Loucy (cell line): ENCODE results near the gene EXOC2.
"Not testable (repeated sequence)": the region's sequence is repeated elsewhere in the genome, so short reads cannot be mapped to it uniquely, and the experiment has no call there.

ENCODE experiments used
- H2AFZ ChIP-seq: fragments of 200-600 bp; sonication (generic); 2 replicates; pipeline ENCODE4 v1.6.0; 2016; ENCODE audit warnings: antibody characterized with exemption, mild to moderate bottlenecking, low read length, moderate library complexity
- H3F3A ChIP-seq: fragments of 200-600 bp; 2 replicates; pipeline ENCODE4 v1.6.0; 2016; ENCODE audit warnings: antibody characterized with exemption, low read depth, mild to moderate bottlenecking
- H3K27me3 ChIP-seq: fragments of 200-600 bp; sonication (generic); 2 replicates; pipeline ENCODE4 v1.6.1; 2014; ENCODE audit warnings: low read length, mild to moderate bottlenecking; ENCODE audit not compliant: insufficient read depth, poor library complexity, severe bottlenecking
- H3K36me3 ChIP-seq: fragments of 200-600 bp; sonication (generic); 2 replicates; pipeline ENCODE4 v1.6.1; 2016; ENCODE audit warnings: low read length; ENCODE audit not compliant: insufficient read depth
- H3K4me1 ChIP-seq: fragments of 200-600 bp; sonication (generic); 2 replicates; pipeline ENCODE4 v1.5.1; 2014; ENCODE audit warnings: low read length, mild to moderate bottlenecking; ENCODE audit not compliant: insufficient read depth, poor library complexity, severe bottlenecking
- H3K4me2 ChIP-seq: fragments of 200-600 bp; sonication (generic); 2 replicates; pipeline ENCODE4 v1.6.0; 2014; ENCODE audit warnings: antibody characterized with exemption, low read length, low read depth, mild to moderate bottlenecking; ENCODE audit not compliant: poor library complexity, severe bottlenecking
- H3K4me3 ChIP-seq: fragments of 200-600 bp; sonication (generic); 2 replicates; pipeline ENCODE4 v1.5.1; 2014; ENCODE audit warnings: low read length, mild to moderate bottlenecking, mixed read lengths; ENCODE audit not compliant: poor library complexity, severe bottlenecking
- H3K79me2 ChIP-seq: fragments of 200-600 bp; sonication (generic); 2 replicates; pipeline ENCODE4 v1.6.1; 2014; ENCODE audit warnings: low read length; ENCODE audit not compliant: insufficient read depth
- H3K9ac ChIP-seq: fragments of 200-600 bp; sonication (generic); 2 replicates; pipeline ENCODE4 v1.6.0; 2014; ENCODE audit warnings: mild to moderate bottlenecking, low read depth, low read length, moderate library complexity; ENCODE audit not compliant: poor library complexity, severe bottlenecking
- H3K9me2 ChIP-seq: fragments of 200-600 bp; sonication (generic); replicated peaks from 2 replicates; pipeline ENCODE4 v1.6.1; 2016; ENCODE audit warnings: low read depth, low read length, mixed read lengths
- H3K9me3 ChIP-seq: fragments of 200-600 bp; sonication (generic); 2 replicates; pipeline ENCODE4 v1.6.1; 2014; ENCODE audit warnings: mild to moderate bottlenecking, antibody characterized with exemption, low read length, low read depth; ENCODE audit not compliant: insufficient read depth
- H4K20me1 ChIP-seq: fragments of 200-600 bp; sonication (generic); 2 replicates; pipeline ENCODE4 v1.6.0; 2014; ENCODE audit warnings: antibody characterized with exemption, low read length, mild to moderate bottlenecking; ENCODE audit not compliant: insufficient read depth, poor library complexity, severe bottlenecking
- CTCF ChIP-seq: fragments of 200-600 bp; sonication (generic); conservative IDR thresholded peaks from 2 replicates; pipeline ENCODE4 v1.5.1; 2014; ENCODE audit warnings: mild to moderate bottlenecking, antibody characterized with exemption, low read length
- EZH2phosphoT487 ChIP-seq: fragments of 200-600 bp; IDR thresholded peaks from 2 replicates; pipeline ENCODE4 v1.6.1; 2018; ENCODE audit warnings: antibody characterized with exemption, mild to moderate bottlenecking, moderate library complexity, borderline replicate concordance

The EXOC2 gene

DNA sequence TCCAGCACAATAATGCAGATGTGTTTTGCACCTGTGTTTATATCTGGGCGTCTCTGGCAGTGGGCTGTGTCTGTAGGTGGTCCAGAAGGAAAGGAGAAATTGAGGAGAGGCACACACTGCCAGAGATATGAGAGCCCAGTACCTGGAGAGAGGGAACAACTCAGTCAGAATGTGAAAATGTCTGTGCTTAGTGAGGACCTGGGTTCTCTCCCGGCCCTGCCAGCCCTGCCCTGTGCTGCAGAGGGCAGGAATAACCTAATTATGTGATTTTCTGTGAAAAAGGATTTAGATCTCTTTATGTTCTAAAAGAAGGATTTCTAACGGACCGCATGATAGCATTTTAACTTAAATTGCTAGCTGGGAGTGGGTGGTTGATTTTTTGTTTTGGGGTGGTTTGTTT, 8.3 kb upstream of the EXOC2 start:
- Histone ChIP-seq H3K36me3 (no peaks in the 10 kb centered on the region), H3K4me2 (no peak overlapping the region)

DNA sequence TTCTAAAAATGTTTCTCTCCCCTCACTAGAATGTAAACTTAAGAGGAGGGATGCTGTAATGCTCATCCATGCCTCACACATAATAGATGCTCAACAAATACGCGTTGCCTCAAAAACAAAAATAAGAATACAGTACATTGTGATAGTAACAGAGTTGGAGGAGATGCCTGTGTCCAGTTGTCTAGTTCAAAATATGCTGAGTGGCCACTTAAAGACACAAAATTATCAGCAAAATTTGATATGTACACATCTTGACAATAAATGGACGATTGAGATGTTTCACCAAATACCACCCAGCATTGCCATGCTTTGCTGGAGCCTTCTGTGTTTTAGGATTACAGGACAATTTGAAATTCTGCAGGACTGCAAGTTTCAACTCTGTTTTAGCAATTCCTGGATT, 7.6 kb upstream of the EXOC2 start:
- Histone ChIP-seq H3K4me3 (no peak overlapping the region), H4K20me1 (no peaks in the 10 kb centered on the region), H3K9ac (no peak overlapping the region), H3K27me3 (no peaks in the 10 kb centered on the region), H3F3A (no peaks in the 10 kb centered on the region), H3K4me2 (no peak overlapping the region), H2AFZ (no peak overlapping the region), H3K4me1 (peaks cover 3% of the 10 kb centered on the region), H3K36me3 (no peaks in the 10 kb centered on the region), H3K79me2 (no peaks in the 10 kb centered on the region), H3K9me3 (no peaks in the 10 kb centered on the region), H3K9me2 (no peaks in the 10 kb centered on the region)
- no peak for TF ChIP-seq CTCF
- no peak for TF ChIP-seq EZH2phosphoT487

More for the DNA sequence above, 8.3 kb upstream of the EXOC2 start:
- no peaks in the 10 kb centered on the region for H3K27me3 ChIP-seq
- H3K79me2 ChIP-seq, result no peaks in the 10 kb centered on the region
- H3K4me3 ChIP-seq, result no peak overlapping the region
- TF ChIP-seq EZH2phosphoT487 (no peak), CTCF (no peak)
- H3K4me1 ChIP-seq, result peaks cover 3% of the 10 kb centered on the region
- no peaks in the 10 kb centered on the region for H3K9me3 ChIP-seq
- no peak overlapping the region for H3K9ac ChIP-seq
- H4K20me1 ChIP-seq, result no peaks in the 10 kb centered on the region
- no peaks in the 10 kb centered on the region for H3F3A ChIP-seq
- H2AFZ ChIP-seq, result no peak overlapping the region
- no peaks in the 10 kb centered on the region for H3K9me2 ChIP-seq

DNA sequence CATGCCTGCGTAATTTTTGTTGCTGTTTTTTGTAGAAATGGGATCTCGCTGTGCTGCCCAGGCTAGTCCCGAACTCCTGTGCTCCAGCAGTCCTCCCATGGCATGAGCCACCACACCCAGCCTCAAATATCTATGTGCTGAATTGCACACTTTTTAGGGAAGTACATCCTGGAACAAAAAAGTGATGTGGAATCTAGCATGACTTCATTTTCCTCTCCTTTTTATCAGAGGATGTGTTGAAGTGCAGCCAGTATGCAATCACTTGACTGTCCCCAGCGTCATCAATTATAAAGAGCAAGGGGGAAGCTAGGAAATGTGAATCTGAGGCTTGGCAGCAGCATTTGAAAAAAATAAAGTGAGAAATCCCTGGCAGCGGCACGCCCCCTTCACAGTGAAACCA, 6.4 kb upstream of the EXOC2 start:
- H3K4me1 ChIP-seq, result peaks cover 3% of the 10 kb centered on the region
- H3F3A ChIP-seq, result no peaks in the 10 kb centered on the region
- H3K4me3 ChIP-seq, result no peak overlapping the region
- H4K20me1 ChIP-seq, result no peaks in the 10 kb centered on the region
- no peak for TF ChIP-seq CTCF
- no peak for TF ChIP-seq EZH2phosphoT487
- no peaks in the 10 kb centered on the region for H3K36me3 ChIP-seq
- no peaks in the 10 kb centered on the region for H3K9me3 ChIP-seq
- H3K9ac ChIP-seq, result no peak overlapping the region
- H3K79me2 ChIP-seq, result no peaks in the 10 kb centered on the region
- no peak overlapping the region for H2AFZ ChIP-seq
- no peak overlapping the region for H3K4me2 ChIP-seq
- H3K9me2 ChIP-seq, result no peaks in the 10 kb centered on the region
- H3K27me3 ChIP-seq, result no peaks in the 10 kb centered on the region

DNA sequence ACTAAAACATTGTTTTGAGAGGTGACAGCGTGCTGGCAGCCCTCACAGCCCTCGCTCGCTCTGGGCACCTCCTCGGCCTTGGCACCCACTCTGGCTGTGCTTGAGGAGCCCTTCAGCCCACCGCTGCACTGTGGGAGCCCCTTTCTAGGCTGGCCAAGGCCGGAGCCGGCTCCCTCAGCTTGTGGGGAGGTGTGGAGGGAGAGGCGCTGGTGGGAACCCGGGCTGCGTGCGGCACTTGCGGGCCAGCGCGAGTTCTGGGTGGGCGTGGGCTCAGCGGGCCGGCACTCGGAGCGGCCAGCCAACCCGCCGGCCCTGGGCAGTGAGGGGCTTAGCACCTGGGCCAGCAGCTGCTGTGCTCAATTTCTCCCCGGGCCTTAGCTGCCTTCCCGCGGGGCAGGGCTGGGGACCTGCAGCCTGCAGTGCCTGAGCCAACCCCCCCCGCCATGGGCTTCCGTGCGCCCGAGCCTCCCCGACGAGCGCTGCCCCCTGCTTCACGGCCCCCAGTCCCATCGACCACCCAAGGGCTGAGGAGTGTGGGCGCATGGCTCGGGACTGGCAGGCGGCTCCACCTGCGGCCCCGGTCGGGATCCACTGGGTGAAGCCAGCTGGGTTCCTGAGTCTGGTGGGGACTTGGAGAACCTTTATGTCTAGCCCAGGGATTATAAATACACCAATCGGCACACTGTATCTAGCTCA, 1.6 kb upstream of the EXOC2 start:
- not testable (repeated sequence) for H3K36me3 ChIP-seq, H3F3A ChIP-seq, H3K9ac ChIP-seq, H3K9me2 ChIP-seq, H3K9me3 ChIP-seq, H2AFZ ChIP-seq, H3K27me3 ChIP-seq, H3K4me2 ChIP-seq, H3K4me3 ChIP-seq
- Histone ChIP-seq H4K20me1 (peaks cover 19% of the 10 kb centered on the region), H3K79me2 (peaks cover 30% of the 10 kb centered on the region), H3K4me1 (peaks cover 22% of the 10 kb centered on the region)
